Uterus (tissue), 2 donors: Measurements from ENCODE around the gene DNM2.

Source experiments
- CTCF ChIP-seq, 4 experiments: fragments of 200-600 bp in 2 of 4; fragments of 450-650 bp in 2 of 4; sonication (generic) in 2 of 4; IDR thresholded peaks; one replicate each; pipeline ENCODE4 v1.5.1; 2016 to 2019; ENCODE audit warnings: antibody characterized with exemption in 4 of 4, mild to moderate bottlenecking in 2 of 4, moderate library complexity in 1 of 4
- POLR2A ChIP-seq, 2 donors: fragments of 450-650 bp; IDR thresholded peaks; one replicate each; pipeline ENCODE4 v1.6.1; 2016; ENCODE audit warnings: antibody characterized with exemption in 2 of 2, mild to moderate bottlenecking in 1 of 2, moderate library complexity in 1 of 2

DNA sequence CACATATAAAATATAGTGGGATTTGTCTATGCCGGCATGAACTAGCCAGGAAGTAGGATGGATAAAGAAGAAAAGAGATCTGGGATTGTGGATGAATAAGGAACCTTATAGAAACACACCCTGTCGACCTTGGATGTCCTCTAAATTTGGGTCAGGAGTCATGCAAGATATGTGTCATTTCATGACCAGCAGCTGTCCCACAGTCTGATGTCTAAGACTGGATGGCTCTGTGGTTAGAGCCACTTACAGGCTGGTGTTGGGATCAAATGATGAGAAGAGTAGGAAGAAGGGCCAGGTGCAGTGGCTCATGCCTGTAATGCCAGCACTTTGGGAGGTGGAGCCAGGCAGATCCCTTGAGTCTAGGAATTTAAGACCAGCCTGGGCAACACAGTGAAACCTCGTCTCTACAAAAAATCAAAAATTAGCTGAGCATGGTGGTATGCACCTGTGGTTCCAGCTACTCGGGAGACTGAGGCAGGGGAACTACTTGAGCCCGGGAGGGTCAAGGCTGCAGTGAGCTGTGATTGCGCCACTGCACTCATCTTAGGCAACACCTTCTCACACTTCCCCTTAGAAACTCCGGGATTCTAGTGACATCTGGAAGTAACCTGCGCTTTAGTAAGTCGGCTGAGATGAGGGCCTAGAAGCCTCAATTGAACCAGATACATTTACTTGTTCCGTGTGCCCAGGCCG lies 87.3 kb downstream of the DNM2 start:
- TF ChIP-seq CTCF (IDR thresholded peaks at IDR 0.05) (no peak), POLR2A (IDR thresholded peaks at IDR 0.05) (no peak)
